ENCODE data around the gene ZNF496. TPM values are rescaled to one million over a fixed set of nuclear protein-coding genes. Genes with fewer than 3 reads are reported as not detected.
A peak's percentile ranks its signal among the peaks of the same experiment; 100 is the strongest.

Gene ZNF496
- total RNA-seq, 1 experiment from 2014 or later: 21.4 TPM

DNA sequence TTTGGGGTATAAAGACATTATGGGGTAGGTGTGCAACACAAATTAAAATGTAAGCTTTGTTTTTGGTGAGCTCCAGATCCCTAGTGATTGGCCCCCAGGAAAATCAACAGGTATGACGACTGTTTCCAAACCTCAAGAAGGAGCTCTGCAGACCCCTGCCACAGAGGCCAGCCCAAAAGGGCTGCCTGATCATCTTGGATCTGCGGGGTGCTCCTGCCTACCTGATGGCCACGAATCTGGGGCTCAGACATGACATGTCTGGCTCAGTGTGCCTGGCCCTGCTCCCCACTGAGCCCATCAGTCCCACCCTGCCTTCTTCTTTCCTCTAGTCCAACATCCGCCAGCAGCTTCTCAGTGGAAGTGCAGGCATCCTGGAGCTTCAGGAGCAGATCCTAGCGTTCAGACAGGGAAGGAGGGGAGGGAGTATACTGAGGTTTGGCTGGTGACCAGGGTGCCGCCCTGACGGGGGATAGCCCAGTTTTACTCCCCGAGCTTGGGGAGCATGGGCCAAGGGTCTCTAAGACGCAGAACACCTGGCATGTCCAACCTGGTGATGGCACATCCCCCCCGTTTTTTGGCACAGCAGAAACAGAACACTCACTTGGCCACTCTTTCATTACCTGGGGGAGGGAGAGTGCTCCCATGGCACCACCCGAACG is 31.8 kb downstream of the ZNF496 start:
- in situ Hi-C loops (cut with HindIII; ENCODE audit: low pct_unique_long_range_greater_than_20kb, low sequenced_read_pairs): no loop called here
- CTCF ChIA-PET: no interaction called here
- no peak for TF ChIP-seq TCF7L2 (IDR thresholded peaks at IDR 0.05; ENCODE audit: low read depth, low read length)
- TF ChIP-seq REST (IDR thresholded peaks at IDR 0.05; ENCODE audit: insufficient read depth in 1 of 2, low read depth in 2 of 2, low read length in 1 of 2): no peak
- no peak for TF ChIP-seq POLR2AphosphoS5 (IDR thresholded peaks at IDR 0.05; ENCODE audit: low read depth, low read length)
- TF ChIP-seq, protein P1, sequence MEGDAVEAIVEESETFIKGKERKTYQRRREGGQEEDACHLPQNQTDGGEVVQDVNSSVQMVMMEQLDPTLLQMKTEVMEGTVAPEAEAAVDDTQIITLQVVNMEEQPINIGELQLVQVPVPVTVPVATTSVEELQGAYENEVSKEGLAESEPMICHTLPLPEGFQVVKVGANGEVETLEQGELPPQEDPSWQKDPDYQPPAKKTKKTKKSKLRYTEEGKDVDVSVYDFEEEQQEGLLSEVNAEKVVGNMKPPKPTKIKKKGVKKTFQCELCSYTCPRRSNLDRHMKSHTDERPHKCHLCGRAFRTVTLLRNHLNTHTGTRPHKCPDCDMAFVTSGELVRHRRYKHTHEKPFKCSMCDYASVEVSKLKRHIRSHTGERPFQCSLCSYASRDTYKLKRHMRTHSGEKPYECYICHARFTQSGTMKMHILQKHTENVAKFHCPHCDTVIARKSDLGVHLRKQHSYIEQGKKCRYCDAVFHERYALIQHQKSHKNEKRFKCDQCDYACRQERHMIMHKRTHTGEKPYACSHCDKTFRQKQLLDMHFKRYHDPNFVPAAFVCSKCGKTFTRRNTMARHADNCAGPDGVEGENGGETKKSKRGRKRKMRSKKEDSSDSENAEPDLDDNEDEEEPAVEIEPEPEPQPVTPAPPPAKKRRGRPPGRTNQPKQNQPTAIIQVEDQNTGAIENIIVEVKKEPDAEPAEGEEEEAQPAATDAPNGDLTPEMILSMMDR (IDR thresholded peaks at IDR 0.05): no peak
- no peak for TF ChIP-seq SIN3A (IDR thresholded peaks at IDR 0.05; ENCODE audit: borderline replicate concordance, insufficient read depth, low read depth, low read length)
- Histone ChIP-seq H3K36me3 (ENCODE audit: control insufficient read depth, insufficient read depth, low read length) (no peaks in the 10 kb centered on the region), H3K4me1 (ENCODE audit: control insufficient read depth, insufficient read depth, low read length) (no peaks in the 10 kb centered on the region), H3K27ac (ENCODE audit: low read length) (no peak overlapping the region), H3K4me3 (ENCODE audit: low read depth in 2 of 2, low read length in 2 of 2) (no peak overlapping the region), H3K27me3 (ENCODE audit: control insufficient read depth, insufficient read depth, low read length) (no peaks in the 10 kb centered on the region), H3K9me3 (ENCODE audit: control insufficient read depth, insufficient read depth, low read depth, low read length) (no peaks in the 10 kb centered on the region)
- intact Hi-C loops (cut with micrococcal nuclease; ENCODE audit: unreplicated experiment): no loop called here
- no peak for ATAC-seq
- POLR2A ChIA-PET: no interaction called here
- no TSS peak for BruUV-seq (replicated peaks)
- DNase-seq (ENCODE audit: low read depth, low spot score): no peak

- DNase-seq (ENCODE audit: low read depth, low spot score) (no peak), ATAC-seq (no peak)
- ChIA-PET CTCF (no interaction called here), POLR2A (no interaction called here)
- Histone ChIP-seq H3K9me3 (ENCODE audit: control insufficient read depth, insufficient read depth, low read depth, low read length) (no peaks in the 10 kb centered on the region), H3K27ac (ENCODE audit: low read length) (no peak overlapping the region), H3K4me1 (ENCODE audit: control insufficient read depth, insufficient read depth, low read length) (no peaks in the 10 kb centered on the region), H3K4me3 (ENCODE audit: low read depth in 2 of 2, low read length in 2 of 2) (no peak overlapping the region), H3K36me3 (ENCODE audit: control insufficient read depth, insufficient read depth, low read length) (no peaks in the 10 kb centered on the region), H3K27me3 (ENCODE audit: control insufficient read depth, insufficient read depth, low read length) (no peaks in the 10 kb centered on the region)
- TF ChIP-seq POLR2AphosphoS5 (IDR thresholded peaks at IDR 0.05; ENCODE audit: low read depth, low read length) (no peak), SIN3A (IDR thresholded peaks at IDR 0.05; ENCODE audit: borderline replicate concordance, insufficient read depth, low read depth, low read length) (no peak), REST (IDR thresholded peaks at IDR 0.05; ENCODE audit: insufficient read depth in 1 of 2, low read depth in 2 of 2, low read length in 1 of 2) (no peak), TCF7L2 (IDR thresholded peaks at IDR 0.05; ENCODE audit: low read depth, low read length) (no peak)
- TF ChIP-seq, protein P1 (IDR thresholded peaks at IDR 0.05): no peak
- TSS peak; percentile 64 for BruUV-seq (replicated peaks)
- intact Hi-C loops (cut with micrococcal nuclease; ENCODE audit: unreplicated experiment) (no loop called here), in situ Hi-C loops (cut with HindIII; ENCODE audit: low pct_unique_long_range_greater_than_20kb, low sequenced_read_pairs) (no loop called here)
These were observed 33.0 kb downstream of the ZNF496 start for GRCh38 chr1:247298701-247299100.
